ENCODE results near the gene KCNMA1. TPM values are rescaled to one million over a fixed set of nuclear protein-coding genes. Genes with fewer than 3 reads are reported as not detected.

Gene KCNMA1
- polyA plus RNA-seq, 1 donor from 2014 or later = 60.8 TPM

- H3K4me2 ChIP-seq (ENCODE audit: low read length) = no peak overlapping the region
- peaks cover 5% of the 10 kb centered on the region for H3K36me3 ChIP-seq (ENCODE audit: insufficient read depth, low read length)
- H4K20me1 ChIP-seq (ENCODE audit: insufficient read depth) = no peaks in the 10 kb centered on the region
- H3K9me2 ChIP-seq (ENCODE audit: insufficient read depth, low read length) = no peaks in the 10 kb centered on the region
- H3F3A ChIP-seq (ENCODE audit: insufficient read depth, low read length, poor library complexity, severe bottlenecking) = no peaks in the 10 kb centered on the region
- H3K79me2 ChIP-seq (replicated peaks; ENCODE audit: insufficient read depth, low read length) = no peaks in the 10 kb centered on the region
- H3K9ac ChIP-seq (ENCODE audit: low read length) = no peak overlapping the region
- no peaks in the 10 kb centered on the region for H3K9me3 ChIP-seq (ENCODE audit: low read length)
- no peaks in the 10 kb centered on the region for H3K27me3 ChIP-seq (ENCODE audit: insufficient read depth, low read depth, low read length)
- H2AFZ ChIP-seq (ENCODE audit: low read depth, low read length) = no peak overlapping the region
- no peak overlapping the region for H3K27ac ChIP-seq (ENCODE audit: low read length)
- no peak overlapping the region for H3K4me3 ChIP-seq (ENCODE audit: low read length)
- TF ChIP-seq RAD21 (conservative IDR thresholded peaks at IDR 0.05) = no peak
- TF ChIP-seq TAF1 (IDR thresholded peaks at IDR 0.05; ENCODE audit: low read depth) = no peak
- no peak for TF ChIP-seq MXI1 (conservative IDR thresholded peaks at IDR 0.05; ENCODE audit: poor library complexity, severe bottlenecking)
- TF ChIP-seq EP300 (conservative IDR thresholded peaks at IDR 0.05; ENCODE audit: poor library complexity, severe bottlenecking) = no peak
- TF ChIP-seq SMC3 (conservative IDR thresholded peaks at IDR 0.05; ENCODE audit: poor library complexity) = no peak
- no peak for TF ChIP-seq EZH2 (IDR thresholded peaks at IDR 0.05; ENCODE audit: borderline replicate concordance, insufficient read depth, low read length, poor library complexity, severe bottlenecking)
- TF ChIP-seq REST (IDR thresholded peaks at IDR 0.05; ENCODE audit: borderline replicate concordance) = no peak
- no peak for TF ChIP-seq POLR2AphosphoS5 (IDR thresholded peaks at IDR 0.05)
- TF ChIP-seq CTCF (IDR thresholded peaks at IDR 0.05; ENCODE audit: poor library complexity, severe bottlenecking) = no peak
Measured at GRCh38 chr10:77071956-77072355, 565.7 kb downstream of the KCNMA1 start.

DNA sequence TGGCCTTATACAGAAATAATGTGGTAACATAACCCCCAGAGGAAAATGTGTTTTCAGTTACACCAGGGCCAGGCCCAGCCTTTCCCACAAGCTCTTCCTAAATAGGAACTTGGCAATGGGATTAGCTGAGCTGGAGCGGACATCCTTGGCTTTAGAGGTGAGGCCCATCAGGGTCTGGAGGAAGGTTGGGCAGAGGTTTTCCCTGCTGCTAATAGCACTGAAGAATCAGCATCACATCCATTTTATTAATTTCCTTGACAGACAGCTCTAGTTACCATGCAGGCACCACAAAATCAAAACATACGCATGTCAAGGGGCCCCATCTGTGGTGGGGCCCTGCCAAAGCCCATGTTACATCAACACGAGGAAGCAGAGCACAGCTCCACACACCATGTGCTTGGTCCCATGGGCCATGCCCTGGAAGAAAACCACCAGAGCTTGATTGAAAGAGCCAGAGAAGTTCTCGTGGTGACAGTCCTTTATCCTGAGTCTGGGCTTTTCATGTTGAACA lies 566.6 kb downstream of the KCNMA1 start:
- no peak overlapping the region for H3K9ac ChIP-seq (ENCODE audit: low read length)
- H3K9me3 ChIP-seq (ENCODE audit: low read length) = no peaks in the 10 kb centered on the region
- no peaks in the 10 kb centered on the region for H3K79me2 ChIP-seq (replicated peaks; ENCODE audit: insufficient read depth, low read length)
- TF ChIP-seq POLR2AphosphoS5 (IDR thresholded peaks at IDR 0.05) (no peak), RAD21 (conservative IDR thresholded peaks at IDR 0.05) (no peak), TAF1 (IDR thresholded peaks at IDR 0.05; ENCODE audit: low read depth) (no peak), REST (IDR thresholded peaks at IDR 0.05; ENCODE audit: borderline replicate concordance) (no peak), EP300 (conservative IDR thresholded peaks at IDR 0.05; ENCODE audit: poor library complexity, severe bottlenecking) (no peak), CTCF (IDR thresholded peaks at IDR 0.05; ENCODE audit: poor library complexity, severe bottlenecking) (no peak), SMC3 (conservative IDR thresholded peaks at IDR 0.05; ENCODE audit: poor library complexity) (no peak), EZH2 (IDR thresholded peaks at IDR 0.05; ENCODE audit: borderline replicate concordance, insufficient read depth, low read length, poor library complexity, severe bottlenecking) (no peak), MXI1 (conservative IDR thresholded peaks at IDR 0.05; ENCODE audit: poor library complexity, severe bottlenecking) (no peak)
- H3K27me3 ChIP-seq (ENCODE audit: insufficient read depth, low read depth, low read length) = no peaks in the 10 kb centered on the region
- no peaks in the 10 kb centered on the region for H3F3A ChIP-seq (ENCODE audit: insufficient read depth, low read length, poor library complexity, severe bottlenecking)
- H3K4me3 ChIP-seq (ENCODE audit: low read length) = no peak overlapping the region
- H3K27ac ChIP-seq (ENCODE audit: low read length) = no peak overlapping the region
- H3K4me2 ChIP-seq (ENCODE audit: low read length) = no peak overlapping the region
- no peaks in the 10 kb centered on the region for H3K9me2 ChIP-seq (ENCODE audit: insufficient read depth, low read length)
- H4K20me1 ChIP-seq (ENCODE audit: insufficient read depth) = no peaks in the 10 kb centered on the region
- H3K36me3 ChIP-seq (ENCODE audit: insufficient read depth, low read length) = no peaks in the 10 kb centered on the region
- H2AFZ ChIP-seq (ENCODE audit: low read depth, low read length) = no peak overlapping the region

All from neural cell (in vitro differentiated cells).